ENCODE data around the gene CPHXL.

Gene CPHXL

GRCh38 chr16:75697571-75697970, 28.7 kb downstream of the CPHXL start:
- no peak for DNase-seq

GRCh38 chr16:75695708-75696107, 30.6 kb downstream of the CPHXL start:
- DNase-seq, result no peak

GRCh38 chr16:75687361-75687760, 38.9 kb downstream of the CPHXL start:
- no peak for DNase-seq

- DNase-seq, result no peak
Measured at GRCh38 chr16:75682308-75682707, 44.0 kb downstream of the CPHXL start.

GRCh38 chr16:75679366-75679765, 46.9 kb downstream of the CPHXL start:
- DNase-seq, result no peak

GRCh38 chr16:75676909-75677308, 49.4 kb downstream of the CPHXL start, which contains the start of gene CPHXL2:
Gene CPHXL2 (minus strand): TSS chr16:75677009. CDS start chr16:75676999, 10 bp downstream.
- no peak for DNase-seq

GRCh38 chr16:75667503-75667902, 58.8 kb downstream of the CPHXL start:
- DNase-seq, result no peak
